HG02678 (cell line): Measurements from ENCODE around the gene TOM1L2.

ENCODE experiments used
- ATAC-seq: cut with Tn5 transposase; IDR thresholded peaks from one replicate; pipeline ENCODE4 v1.9.1; 2021; ENCODE audit warnings: mild to moderate bottlenecking, moderate library complexity; ENCODE audit not compliant: unreplicated experiment

TOM1L2 gene

GRCh38 chr17:17972126-17972951 is at the start of gene TOM1L2, which contains the start of gene DRC3:
TOM1L2 (minus strand) TSS chr17:17972400; CDS start chr17:17972313, 87 bp downstream.
DRC3 (plus strand) TSS chr17:17972862; CDS start chr17:17977599, 4,737 bp downstream.
- peak; percentile 94 for ATAC-seq

- no peak for ATAC-seq
Measured at GRCh38 chr17:18021372-18021771, 49.2 kb upstream of the TOM1L2 start.

GRCh38 chr17:18020971-18021370 is 48.8 kb upstream of the TOM1L2 start:
- ATAC-seq = no peak

- no peak for ATAC-seq
Measured at GRCh38 chr17:18019838-18020154, 47.6 kb upstream of the TOM1L2 start.

GRCh38 chr17:18018411-18018921 is 46.3 kb upstream of the TOM1L2 start:
- ATAC-seq = no peak

GRCh38 chr17:18017958-18018357 is 45.8 kb upstream of the TOM1L2 start:
- no peak for ATAC-seq

- no peak for ATAC-seq
Measured at GRCh38 chr17:18016426-18016825, 44.2 kb upstream of the TOM1L2 start.

GRCh38 chr17:18015593-18015992 is 43.4 kb upstream of the TOM1L2 start:
- ATAC-seq = no peak

- ATAC-seq = no peak
Measured at GRCh38 chr17:18014006-18014405, 41.8 kb upstream of the TOM1L2 start.

- ATAC-seq = no peak
Measured at GRCh38 chr17:18011286-18011685, 39.1 kb upstream of the TOM1L2 start.

- no peak for ATAC-seq
Measured at GRCh38 chr17:18009609-18010420, 37.6 kb upstream of the TOM1L2 start.

GRCh38 chr17:18008496-18009268 is 36.5 kb upstream of the TOM1L2 start:
- no peak for ATAC-seq

- ATAC-seq = no peak
Measured at GRCh38 chr17:18006495-18007239, 34.5 kb upstream of the TOM1L2 start.

GRCh38 chr17:18005496-18005895 is 33.3 kb upstream of the TOM1L2 start:
- ATAC-seq = no peak

- no peak for ATAC-seq
Measured at GRCh38 chr17:18004884-18005305, 32.7 kb upstream of the TOM1L2 start.

- ATAC-seq = no peak
Measured at GRCh38 chr17:18004345-18004744, 32.1 kb upstream of the TOM1L2 start.

GRCh38 chr17:18002171-18002570 is 30.0 kb upstream of the TOM1L2 start:
- no peak for ATAC-seq

GRCh38 chr17:18000030-18000408 is 27.8 kb upstream of the TOM1L2 start:
- no peak for ATAC-seq

GRCh38 chr17:17999364-18000029 is 27.3 kb upstream of the TOM1L2 start:
- no peak for ATAC-seq

GRCh38 chr17:17998934-17999333 is 26.7 kb upstream of the TOM1L2 start:
- ATAC-seq = no peak
